ENCODE data around the gene C1orf56.
A peak's percentile ranks its signal among the peaks of the same experiment; 100 is the strongest.

Gene C1orf56

DNA sequence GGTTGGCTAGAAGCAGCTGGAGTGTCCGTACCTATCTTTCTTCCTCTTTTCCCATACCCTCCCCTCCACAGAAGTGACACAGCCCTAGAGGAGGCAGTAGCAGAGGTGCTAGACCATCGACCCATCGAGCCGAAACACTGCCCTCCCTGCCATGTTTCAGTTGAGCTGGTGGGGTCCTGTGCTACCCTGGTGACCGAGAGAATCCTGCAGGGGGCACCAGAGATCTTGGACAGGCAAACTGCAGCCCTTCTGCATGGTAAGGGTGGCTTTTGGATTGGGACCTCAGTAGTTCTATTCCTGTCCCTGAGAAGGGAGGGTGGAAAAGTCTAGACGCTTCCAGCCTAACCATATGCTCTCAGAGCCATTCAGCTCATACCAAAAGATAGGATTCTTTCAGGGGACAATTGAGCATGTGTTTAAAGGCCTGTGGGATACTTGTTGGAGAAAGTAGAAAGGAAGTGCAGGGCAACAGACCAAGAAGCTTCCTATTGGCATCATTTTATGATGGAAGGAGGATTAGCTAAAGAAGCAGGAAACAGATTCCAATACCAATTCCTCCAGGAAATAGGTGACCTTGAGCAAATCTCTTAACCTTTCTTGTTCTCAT lies 22.9 kb upstream of the C1orf56 start:
- peak; percentile 79 for DNase-seq (ENCODE audit: low spot score)

DNA sequence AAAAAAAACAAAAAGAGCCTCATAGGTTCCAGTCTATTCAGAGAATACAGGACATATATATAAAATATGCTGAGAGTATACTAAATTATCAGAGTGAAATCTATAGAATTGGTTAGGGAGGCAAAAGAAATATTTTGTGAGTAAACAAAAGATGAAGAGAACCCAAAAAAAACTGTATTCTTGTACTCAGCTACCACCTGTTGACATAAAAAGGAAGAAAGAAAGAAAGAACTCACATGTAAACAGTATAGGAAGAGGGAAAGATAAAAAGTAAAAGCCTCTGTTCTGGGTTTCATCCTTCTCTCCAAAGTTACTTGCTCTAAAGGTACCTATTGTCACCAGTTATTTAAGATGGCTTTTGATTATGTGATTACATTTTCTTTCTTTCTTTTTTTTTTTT lies 21.1 kb upstream of the C1orf56 start:
- no peak for DNase-seq (ENCODE audit: low spot score)

DNA sequence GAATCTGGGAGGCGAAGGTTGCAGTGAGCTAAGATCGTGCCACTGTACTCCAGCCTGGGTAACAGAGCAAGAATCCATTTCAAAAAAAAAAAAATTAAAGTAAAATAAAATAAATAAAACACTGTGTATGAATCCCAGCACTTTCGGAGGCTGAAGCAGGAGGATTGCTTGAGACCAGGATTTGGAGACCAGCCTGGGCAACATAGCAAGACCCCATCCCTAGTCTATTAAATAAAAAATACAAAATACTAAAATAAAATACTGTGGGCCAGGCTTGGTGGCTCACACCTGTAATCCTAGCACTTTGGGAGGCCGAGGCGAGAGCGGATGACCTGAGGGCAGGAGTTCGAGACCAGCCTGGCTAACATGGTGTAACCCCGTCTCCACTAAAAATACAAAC lies 15.4 kb upstream of the C1orf56 start:
- DNase-seq (ENCODE audit: low spot score), result no peak

DNA sequence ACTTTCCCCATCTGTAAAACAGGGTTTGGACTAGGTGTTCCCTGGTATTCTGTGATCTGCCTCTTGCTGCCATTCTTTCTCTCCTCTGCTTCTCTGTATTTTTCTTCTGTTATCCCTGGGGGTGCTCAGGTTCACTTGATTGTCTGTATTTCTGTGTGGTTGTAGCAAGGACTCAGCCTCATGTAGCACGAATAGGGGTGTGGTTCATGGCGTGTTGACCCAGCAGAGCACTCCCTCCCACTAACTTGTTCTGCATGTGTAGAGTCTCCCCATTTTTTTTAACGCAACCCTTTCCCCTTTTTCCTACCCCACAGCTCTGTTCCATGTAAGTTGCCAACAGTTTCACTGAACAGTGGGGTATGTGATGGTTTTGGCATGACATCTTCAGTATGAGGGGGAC lies 12.4 kb upstream of the C1orf56 start:
- no peak for DNase-seq (ENCODE audit: low spot score)

DNA sequence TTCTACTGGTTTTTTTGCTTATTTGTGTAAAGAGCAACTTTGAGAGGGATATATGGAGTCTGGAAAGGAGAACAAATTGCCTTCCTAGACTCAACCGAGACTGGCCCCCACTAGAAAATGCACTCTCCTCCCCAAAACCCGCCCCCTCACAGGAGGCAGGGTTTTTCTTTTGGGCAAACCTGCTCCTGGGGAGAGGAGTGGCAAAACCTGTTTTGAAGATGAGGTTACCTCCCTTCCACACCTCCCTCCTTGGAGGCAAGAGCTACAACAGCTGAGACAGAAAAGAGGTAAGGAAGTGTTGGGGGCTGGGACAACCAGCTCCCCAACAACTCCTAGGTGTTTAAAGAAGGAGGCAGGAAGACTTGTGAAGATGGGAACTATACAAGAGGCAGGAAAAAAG lies 11.2 kb upstream of the C1orf56 start, which contains the start of gene BNIPL:
Gene BNIPL, plus strand, starts transcription at position 231 of the 400 bp plus-strand sequence. Its CDS starts 140 bp downstream, at position 371.
- DNase-seq (ENCODE audit: low spot score), result no peak

DNA sequence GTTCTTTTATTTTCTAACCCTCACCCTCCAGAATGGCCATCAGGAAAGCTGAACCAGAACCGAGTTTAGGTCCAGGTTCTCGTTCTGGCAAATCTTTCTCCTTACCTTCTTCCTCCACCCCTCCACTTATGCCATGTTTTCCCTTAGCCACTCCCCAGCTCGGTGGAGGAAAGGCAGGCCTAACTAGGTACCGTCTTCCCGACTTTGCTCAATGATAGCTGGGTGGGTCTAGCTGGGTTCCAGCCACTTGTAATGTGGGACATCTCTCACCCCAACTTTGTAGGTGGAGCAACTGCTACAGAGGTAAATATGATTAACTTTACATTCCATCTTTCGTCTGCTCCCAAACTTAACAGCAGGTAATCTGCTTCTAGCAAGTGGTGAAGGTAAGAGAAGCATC lies 10.5 kb upstream of the C1orf56 start:
- DNase-seq (ENCODE audit: low spot score), result no peak

DNA sequence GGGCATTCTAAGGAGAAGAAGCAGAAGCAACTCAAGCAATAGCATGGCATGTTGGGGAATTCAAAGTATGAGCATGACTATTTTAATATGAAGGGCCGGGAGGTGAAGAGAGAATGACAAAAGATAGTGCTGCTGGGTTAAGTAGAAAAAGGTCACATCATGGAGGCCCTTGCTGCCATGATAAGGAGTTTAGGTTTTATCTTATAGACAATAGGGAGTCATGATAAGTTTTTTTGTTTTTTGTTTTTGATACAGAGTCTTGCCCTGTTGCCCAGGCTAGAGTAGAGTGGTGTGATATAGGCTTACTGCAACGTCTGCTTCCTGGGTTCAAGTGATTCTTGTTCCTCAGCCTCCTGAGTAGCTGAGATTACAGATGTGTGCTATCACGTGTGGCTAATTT lies 8.0 kb upstream of the C1orf56 start:
- DNase-seq (ENCODE audit: low spot score), result no peak

DNA sequence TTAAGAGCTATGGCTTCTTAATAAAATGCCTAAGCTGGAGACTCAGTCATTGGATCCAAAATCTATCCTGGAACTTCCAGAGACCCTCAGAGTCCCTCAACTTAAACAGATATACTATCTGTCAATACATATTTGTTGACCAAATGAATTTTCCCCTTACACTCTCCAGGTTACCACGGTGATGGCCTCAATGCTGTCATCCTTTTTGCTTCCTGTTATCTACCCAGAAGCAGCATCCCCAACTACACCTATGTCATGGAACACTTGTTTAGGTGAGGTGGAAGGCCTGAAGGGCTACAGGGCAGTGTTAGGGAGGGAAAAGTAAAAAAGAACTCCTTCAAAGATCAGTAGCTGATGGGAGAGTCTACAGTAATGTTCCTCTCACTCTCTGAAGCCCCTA lies 4.4 kb upstream of the C1orf56 start:
- no peak for DNase-seq (ENCODE audit: low spot score)

DNA sequence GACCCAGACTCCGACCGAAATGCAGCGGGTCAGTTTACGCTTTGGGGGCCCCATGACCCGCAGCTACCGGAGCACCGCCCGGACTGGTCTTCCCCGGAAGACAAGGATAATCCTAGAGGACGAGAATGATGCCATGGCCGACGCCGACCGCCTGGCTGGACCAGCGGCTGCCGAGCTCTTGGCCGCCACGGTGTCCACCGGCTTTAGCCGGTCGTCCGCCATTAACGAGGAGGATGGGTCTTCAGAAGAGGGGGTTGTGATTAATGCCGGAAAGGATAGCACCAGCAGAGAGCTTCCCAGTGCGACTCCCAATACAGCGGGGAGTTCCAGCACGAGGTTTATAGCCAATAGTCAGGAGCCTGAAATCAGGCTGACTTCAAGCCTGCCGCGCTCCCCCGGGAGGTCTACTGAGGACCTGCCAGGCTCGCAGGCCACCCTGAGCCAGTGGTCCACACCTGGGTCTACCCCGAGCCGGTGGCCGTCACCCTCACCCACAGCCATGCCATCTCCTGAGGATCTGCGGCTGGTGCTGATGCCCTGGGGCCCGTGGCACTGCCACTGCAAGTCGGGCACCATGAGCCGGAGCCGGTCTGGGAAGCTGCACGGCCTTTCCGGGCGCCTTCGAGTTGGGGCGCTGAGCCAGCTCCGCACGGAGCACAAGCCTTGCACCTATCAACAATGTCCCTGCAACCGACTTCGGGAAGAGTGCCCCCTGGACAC lies 534 bp downstream of the C1orf56 start:
- DNase-seq (ENCODE audit: low spot score), result peak; percentile 82

DNA sequence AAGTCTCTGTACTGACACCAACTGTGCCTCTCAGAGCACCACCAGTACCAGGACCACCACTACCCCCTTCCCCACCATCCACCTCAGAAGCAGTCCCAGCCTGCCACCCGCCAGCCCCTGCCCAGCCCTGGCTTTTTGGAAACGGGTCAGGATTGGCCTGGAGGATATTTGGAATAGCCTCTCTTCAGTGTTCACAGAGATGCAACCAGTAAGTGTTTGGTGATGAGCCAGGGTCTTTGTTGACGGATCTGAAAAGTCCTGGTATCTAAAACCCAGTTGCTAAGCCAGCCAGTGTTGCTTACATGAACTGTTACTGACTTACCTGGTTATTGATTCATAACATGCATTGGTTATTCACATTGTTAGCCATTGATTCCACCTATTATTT lies 1.1 kb downstream of the C1orf56 start:
- no peak for DNase-seq (ENCODE audit: low spot score)

DNA sequence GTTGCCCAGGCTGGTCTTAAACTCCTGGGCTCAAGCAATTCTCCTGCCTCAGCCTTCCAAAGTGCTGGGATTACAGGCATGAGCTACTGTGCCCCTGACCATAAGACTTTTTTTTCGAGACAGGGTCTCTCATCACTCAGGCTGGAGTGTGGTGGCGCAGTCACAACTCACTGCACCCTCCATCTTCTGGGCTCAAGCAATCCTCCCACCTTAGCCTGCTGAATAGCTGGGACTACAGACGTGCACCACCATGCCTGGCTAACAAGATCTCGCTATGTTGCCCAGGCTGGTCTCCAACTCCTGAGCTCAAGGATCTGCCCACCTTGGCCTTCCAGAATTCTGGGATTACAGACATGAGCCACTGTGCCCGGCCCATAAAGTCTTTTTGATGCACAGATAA lies 1.9 kb downstream of the C1orf56 start:
- DNase-seq (ENCODE audit: low spot score), result no peak

DNA sequence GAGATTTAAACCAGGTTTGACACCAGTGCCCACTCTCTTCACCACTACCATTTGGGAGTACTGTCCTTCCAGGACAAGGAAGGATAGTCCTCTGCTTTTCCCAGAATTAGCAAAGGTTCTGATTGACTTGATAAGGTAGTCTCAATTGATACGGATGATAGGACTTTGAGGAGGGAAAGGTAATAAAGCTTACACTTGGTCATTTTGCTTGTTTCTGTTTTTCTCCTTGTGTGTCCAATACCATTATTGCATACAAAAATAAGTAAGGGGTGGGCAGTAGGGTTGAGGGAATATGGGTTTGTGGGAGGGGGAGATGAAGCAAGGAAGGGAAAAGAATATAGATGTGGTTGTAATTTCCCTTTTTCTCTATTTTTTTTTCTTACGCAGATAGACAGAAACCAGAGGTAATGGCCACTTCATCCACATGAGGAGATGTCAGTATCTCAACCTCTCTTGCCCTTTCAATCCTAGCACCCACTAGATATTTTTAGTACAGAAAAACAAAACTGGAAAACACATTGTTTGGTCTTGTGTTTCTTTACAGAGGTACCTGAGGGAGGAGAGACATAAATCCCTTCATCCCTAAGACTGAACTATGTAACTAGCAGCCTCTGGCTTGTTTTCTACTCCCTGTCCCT lies 2.6 kb downstream of the C1orf56 start:
- no peak for DNase-seq (ENCODE audit: low spot score)

DNA sequence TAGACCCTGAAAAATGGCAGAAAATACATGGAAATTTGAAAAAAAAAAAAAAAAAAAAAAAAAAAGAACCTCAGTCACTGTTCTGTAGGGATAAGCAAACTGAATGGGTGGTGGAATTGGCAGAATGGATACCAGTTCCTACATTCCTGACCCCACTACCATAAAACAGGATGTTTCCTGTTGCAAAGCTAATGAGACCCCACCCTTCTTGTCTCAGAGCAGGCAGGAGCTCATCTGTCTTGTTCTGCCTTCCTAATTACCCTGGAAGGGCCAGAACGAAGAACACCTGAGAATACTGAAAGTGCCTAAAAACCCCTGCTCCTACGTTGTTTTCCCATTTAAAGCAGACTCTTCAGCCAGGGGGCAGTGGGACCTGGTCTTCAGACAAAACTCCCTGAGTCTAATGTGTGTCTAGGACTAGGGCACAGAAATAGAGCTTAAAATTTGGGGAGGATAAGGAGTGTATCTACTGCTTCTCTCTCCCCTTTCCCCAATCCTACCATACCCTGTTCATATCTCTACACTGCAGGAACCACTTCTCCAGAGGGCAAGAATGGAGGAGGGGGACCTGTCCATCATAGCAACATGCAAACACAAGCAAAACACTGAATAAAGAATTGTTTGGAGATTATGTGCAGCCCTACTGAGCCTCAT lies 3.9 kb downstream of the C1orf56 start:
- no peak for DNase-seq (ENCODE audit: low spot score)

DNA sequence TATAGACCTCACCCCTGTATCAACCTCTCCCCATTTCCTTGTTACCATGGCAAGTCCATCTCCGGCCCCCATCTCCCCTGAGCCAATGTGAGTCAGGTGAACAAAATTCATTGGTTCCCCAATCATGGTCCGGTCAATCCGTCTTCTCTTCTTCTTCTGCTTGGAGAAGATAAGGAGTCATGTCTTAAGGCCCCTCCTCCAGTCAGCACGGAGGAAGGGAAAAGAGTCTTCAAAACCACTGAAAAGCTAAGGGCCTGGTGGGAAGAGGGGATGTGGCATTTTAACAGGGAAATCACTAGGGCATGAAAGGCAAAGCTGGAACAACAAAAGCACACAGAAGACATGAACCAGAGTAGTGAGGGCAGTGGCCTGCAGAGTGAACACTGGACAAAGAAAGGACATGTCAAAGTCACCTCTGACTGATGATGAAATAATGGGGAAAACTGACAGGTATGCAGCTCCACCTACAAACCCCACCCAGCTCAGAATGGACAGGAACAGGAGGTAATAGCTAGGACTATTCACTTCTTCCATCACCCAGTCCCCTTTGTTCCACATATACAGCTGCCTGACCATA lies 7.5 kb downstream of the C1orf56 start:
- no peak for DNase-seq (ENCODE audit: low spot score)

DNA sequence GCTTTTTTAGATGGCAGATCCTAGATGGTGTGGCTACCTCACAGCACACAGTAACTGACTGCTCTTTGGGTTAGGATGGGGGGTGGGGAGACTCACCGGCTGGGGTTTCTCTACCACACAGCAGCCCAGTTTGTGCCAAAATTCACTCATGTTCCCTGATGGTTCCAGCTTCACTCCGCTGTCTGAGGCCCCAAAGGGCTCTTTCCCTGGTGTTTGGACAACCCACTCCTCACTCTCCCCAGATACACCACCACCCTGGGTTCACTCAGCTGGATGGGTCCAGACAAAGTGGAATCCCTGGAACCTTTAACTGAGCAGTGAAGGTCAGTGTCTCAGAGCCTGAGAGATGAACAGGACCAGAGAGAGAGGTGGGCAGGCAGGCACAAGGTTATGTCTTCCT lies 8.0 kb downstream of the C1orf56 start:
- no peak for DNase-seq (ENCODE audit: low spot score)

DNA sequence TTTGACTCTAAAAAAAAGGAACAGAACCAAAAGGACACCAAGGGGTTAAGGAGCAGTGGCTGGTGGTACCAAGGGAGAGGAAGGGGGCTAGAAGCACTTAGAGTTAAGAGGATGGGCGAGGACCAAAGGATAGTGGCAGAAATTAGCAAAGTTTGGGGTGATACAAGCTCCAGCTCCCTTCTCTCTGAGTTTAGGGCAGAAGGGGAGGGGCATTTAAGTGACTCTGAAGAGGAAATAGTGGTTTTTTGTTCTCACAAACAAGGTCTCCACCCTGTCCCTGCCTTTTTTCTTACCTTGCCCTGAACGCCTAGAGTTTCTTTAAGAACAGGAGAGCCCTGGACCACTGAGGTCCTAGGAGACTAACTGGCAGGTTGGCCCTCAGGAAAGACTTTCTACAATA lies 8.6 kb downstream of the C1orf56 start:
- no peak for DNase-seq (ENCODE audit: low spot score)

DNA sequence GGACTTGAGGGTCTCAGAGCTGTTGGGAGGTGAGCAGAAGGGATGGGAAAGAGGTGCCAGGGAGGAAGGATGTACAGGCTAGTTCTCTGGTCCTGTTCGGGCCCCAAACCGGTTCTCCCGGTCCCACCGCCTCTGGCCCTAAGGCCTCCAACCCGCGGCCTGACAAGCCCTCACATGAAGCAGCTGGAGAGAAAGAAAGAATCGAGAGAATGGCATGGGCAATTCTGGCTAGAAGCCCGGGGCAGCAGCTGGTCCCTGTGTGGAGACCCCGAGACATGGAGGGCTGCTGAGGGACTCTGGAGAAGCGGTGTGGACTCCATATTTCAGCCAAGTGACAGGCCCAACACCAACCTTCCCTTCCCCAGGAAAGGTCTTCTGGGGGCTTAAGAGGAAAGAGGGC lies 11.1 kb downstream of the C1orf56 start:
- DNase-seq (ENCODE audit: low spot score), result peak; percentile 15

DNA sequence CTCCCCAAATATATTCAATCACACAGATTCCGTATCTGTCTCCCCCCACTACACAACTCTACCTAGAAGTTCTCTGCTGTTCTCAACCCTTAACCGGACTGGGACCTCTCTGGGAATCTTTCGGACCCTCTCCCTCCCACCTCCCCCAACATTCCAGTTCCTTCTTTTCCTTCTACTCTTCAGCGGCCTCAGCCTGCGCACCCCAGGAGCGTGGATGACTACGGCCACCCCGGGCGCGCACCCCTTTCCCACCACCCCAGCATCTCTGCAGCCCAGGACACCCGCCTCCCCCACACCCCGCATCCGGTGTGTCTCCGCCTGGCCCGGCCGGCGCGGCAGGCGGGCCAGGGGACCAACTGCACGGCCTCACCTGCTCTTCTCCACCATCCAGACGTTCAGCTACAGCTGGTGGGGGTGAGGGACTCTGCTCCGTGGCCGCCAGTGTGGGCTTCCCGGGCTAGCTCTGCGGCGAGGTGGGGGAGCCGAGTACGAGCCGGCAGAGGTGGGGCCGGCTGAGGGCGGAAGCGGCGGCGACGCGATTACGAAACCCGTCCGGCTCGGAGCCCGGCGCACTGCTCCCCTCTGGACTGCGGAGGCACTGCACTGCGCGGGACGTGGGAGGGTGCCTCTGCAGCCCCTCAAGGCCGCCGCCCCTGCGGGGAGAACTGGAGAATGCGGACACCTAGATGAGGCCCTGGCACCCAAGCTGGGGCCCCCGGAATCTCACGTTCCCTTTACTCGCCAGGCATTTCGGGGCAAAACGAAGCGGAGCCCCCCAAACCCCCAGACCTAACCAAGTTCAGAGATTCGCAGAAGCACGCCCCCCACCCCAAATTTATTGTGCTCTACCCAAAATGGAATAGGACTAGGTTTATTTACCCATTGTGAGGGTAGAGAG lies 11.8 kb downstream of the C1orf56 start, which contains the start of gene CDC42SE1:
Gene CDC42SE1, minus strand, starts transcription at position 514 of the 898 bp plus-strand sequence. CDS start 3,892 bp downstream, outside the sequence.
- peak; percentile 90 for DNase-seq (ENCODE audit: low spot score)

DNA sequence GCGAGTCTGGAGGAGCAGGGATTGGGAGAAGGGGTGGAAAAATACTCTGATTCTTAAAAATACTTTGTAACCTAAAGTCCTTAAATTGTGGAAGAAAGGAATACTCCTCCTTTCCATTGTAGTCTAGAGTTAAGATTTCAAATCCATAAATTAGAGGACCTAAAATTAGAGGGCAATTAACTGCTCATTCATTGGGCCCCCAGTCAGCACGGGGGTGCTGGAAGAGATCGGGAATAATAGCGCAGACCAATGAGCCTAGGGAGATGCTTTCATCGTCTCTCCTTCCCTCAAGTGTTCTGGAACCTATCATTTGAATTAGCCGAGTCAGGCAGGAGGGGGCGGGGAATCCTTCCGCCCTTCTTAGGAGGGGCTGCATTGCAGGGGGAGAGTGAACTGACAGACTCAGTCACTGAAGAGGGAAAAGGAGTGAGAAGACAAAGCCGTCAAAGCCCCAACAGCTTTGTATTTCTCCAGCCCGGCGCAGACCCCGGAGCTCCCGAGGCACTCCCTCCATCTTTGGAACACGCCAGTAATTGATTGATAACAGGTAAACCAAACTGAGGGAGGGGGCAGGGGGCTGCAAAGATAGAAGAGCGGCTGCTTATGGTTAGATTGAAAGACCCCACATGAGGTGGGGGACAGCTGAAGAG lies 12.6 kb downstream of the C1orf56 start, which contains the start of gene MLLT11:
Gene MLLT11, plus strand, starts transcription at position 391 of the 650 bp plus-strand sequence. CDS start 6,828 bp downstream, outside the sequence.
- DNase-seq (ENCODE audit: low spot score), result peak; percentile 59

DNA sequence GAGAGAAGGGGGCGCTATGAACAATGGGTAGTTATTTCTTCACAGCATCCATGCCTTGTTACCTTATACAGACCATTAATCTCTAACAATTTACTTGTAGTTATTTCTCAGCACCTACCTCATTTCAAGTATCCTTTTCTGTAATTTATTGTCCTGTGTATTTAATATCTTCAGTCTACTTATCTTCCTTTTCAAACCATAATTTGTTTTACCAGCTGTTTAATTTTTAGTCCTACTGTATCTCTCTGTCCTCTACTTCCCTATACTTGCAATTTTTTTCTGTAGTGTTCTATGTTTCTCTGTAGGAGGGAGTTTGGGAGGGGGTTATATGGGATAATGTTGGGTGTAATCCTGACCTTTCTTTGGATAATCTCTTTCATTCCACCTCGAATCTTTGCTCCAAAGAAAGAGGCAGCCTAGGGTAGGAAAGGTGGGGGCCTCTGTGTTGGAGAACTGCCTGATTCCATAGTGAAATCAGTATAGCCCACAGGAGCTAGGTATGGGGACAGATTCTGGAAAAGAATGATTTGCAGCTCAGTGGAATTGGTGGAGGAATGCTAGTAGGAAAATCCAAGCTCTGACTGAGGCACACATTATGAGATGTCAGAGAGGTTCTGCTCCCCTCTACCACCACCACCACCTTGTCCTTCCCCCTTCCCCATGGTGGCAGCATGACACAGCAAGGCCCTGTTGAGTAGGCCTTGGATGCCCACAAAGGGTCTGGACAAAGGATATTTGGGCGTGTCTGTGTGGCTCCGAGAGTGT lies 13.3 kb downstream of the C1orf56 start:
- DNase-seq (ENCODE audit: low spot score), result no peak

Measured in AG08396 (cell line).